H1 (cell line): ENCODE measurements around the gene SLC22A2. TPM values are rescaled to one million over a fixed set of nuclear protein-coding genes. Genes with fewer than 3 reads are reported as not detected.

ENCODE experiments used
- CTCF ChIA-PET: fragments of 300-600 bp; sonication (Branson Sonifier 250); formaldehyde crosslinking; loops from one replicate; lab custom pipeline; 2021; ENCODE audit not compliant: partially characterized antibody; lab: Charles Lee
- POLR2A ChIA-PET: fragments of 300-600 bp; sonication (Branson Sonifier 250); formaldehyde crosslinking; loops from one replicate; lab custom pipeline; 2021; ENCODE audit warnings: inconsistent platforms; ENCODE audit not compliant: partially characterized antibody; lab: Charles Lee
- DNase-seq, 2 experiments: peaks; one replicate each; pipeline versions ENCODE4 v3.0.0 to v3.0.0-alpha.2; 2010 to 2022; ENCODE audit warnings: low spot score in 2 of 2, low read depth in 1 of 2, mixed read lengths in 1 of 2
- FAIRE-seq: peaks from 2 replicates; lab custom pipeline; 2011; peaks lifted over from hg19 to GRCh38; lab: Jason Lieb, UNC
- H2AFZ ChIP-seq: 2 replicates; pipeline ENCODE4 v1.8.1; 2012; ENCODE audit warnings: low read length, inconsistent platforms
- H2AK5ac ChIP-seq: 2 replicates; pipeline ENCODE4 v1.6.1; 2013; ENCODE audit warnings: low read depth, low read length
- H2BK120ac ChIP-seq: replicated peaks from 2 replicates; pipeline ENCODE3; 2013; ENCODE audit warnings: low read depth, low read length, inconsistent platforms
- H2BK12ac ChIP-seq: 2 replicates; pipeline ENCODE4 v1.6.1; 2013; ENCODE audit warnings: low read depth, low read length
- H2BK15ac ChIP-seq: 2 replicates; pipeline ENCODE4 v1.6.1; 2013; ENCODE audit warnings: low read length
- H2BK20ac ChIP-seq: 2 replicates; pipeline ENCODE4 v1.6.1; 2013; ENCODE audit warnings: low read length
- H2BK5ac ChIP-seq: 2 replicates; pipeline ENCODE4 v1.6.1; 2013; ENCODE audit warnings: low read depth, low read length
- H3K14ac ChIP-seq: 2 replicates; pipeline ENCODE4 v1.6.1; 2013; ENCODE audit warnings: inconsistent platforms; ENCODE audit not compliant: insufficient read length
- H3K18ac ChIP-seq: 2 replicates; pipeline ENCODE4 v1.6.1; 2013; ENCODE audit warnings: low read length; ENCODE audit errors: extremely low read depth
- H3K23ac ChIP-seq: 2 replicates; pipeline ENCODE4 v1.6.1; 2013; ENCODE audit warnings: inconsistent platforms; ENCODE audit not compliant: insufficient read length
- H3K23me2 ChIP-seq: 2 replicates; pipeline ENCODE4 v1.6.1; 2013; ENCODE audit warnings: low read depth, low read length
- H3K27ac ChIP-seq: 2 replicates; pipeline ENCODE4 v1.6.1; 2011; ENCODE audit warnings: low read depth, low read length, inconsistent platforms
- H3K27me3 ChIP-seq, 4 experiments: replicated peaks in 1 of 4; 1 replicate in 1 of 4; 2 replicates in 3 of 4; pipeline versions ENCODE4 v1.6.1 to v1.8.1; 2011 to 2013; ENCODE audit warnings: low read length in 3 of 4, mild to moderate bottlenecking in 3 of 4, inconsistent platforms in 2 of 4, mixed read lengths in 2 of 4, moderate library complexity in 1 of 4; ENCODE audit not compliant: control insufficient read depth in 3 of 4, insufficient read depth in 3 of 4; ENCODE audit errors: extremely low read depth in 1 of 4
- H3K36me3 ChIP-seq, 4 experiments: 2 replicates each; pipeline versions ENCODE4 v1.6.1 to v1.8.1; 2011 to 2013; ENCODE audit warnings: mild to moderate bottlenecking in 4 of 4, low read length in 3 of 4, moderate library complexity in 2 of 4, control low read depth in 1 of 4, inconsistent platforms in 1 of 4; ENCODE audit not compliant: insufficient read depth in 4 of 4, control insufficient read depth in 2 of 4
- H3K4ac ChIP-seq: replicated peaks from 2 replicates; pipeline ENCODE3; 2013; ENCODE audit warnings: low read length, low read depth, mixed read lengths, inconsistent platforms; ENCODE audit not compliant: insufficient read length
- H3K4me1 ChIP-seq, 4 experiments: replicated peaks in 1 of 4; 1 replicate in 1 of 4; 2 replicates in 3 of 4; pipeline versions ENCODE4 v1.6.1 to v1.8.1; 2011 to 2013; ENCODE audit warnings: low read length in 3 of 4, inconsistent platforms in 2 of 4, mixed read lengths in 1 of 4; ENCODE audit not compliant: insufficient read depth in 4 of 4, control insufficient read depth in 3 of 4
- H3K4me2 ChIP-seq, 2 experiments: 2 replicates each; pipeline versions ENCODE4 v1.6.1 to v1.8.1; 2011 to 2013; ENCODE audit warnings: low read depth in 2 of 2, low read length in 2 of 2, control low read depth in 1 of 2, inconsistent platforms in 1 of 2, mild to moderate bottlenecking in 1 of 2; ENCODE audit not compliant: insufficient read depth in 1 of 2
- H3K4me3 ChIP-seq, 4 experiments: fragments of 200-600, 300-600 bp in 1 of 4; sonication (generic), shearing (Covaris generic), sonication (Bioruptor Twin) in 1 of 4; 2 replicates each; pipeline versions ENCODE4 v1.5.1 to v1.8.1; 2011 to 2016; ENCODE audit warnings: low read length in 4 of 4, low read depth in 3 of 4, control low read depth in 2 of 4, inconsistent platforms in 2 of 4, mild to moderate bottlenecking in 2 of 4, mixed read lengths in 1 of 4, moderate library complexity in 1 of 4; ENCODE audit not compliant: insufficient read depth in 2 of 4; ENCODE audit errors: extremely low read depth in 1 of 4
- H3K56ac ChIP-seq: replicated peaks from 2 replicates; pipeline ENCODE3; 2013; ENCODE audit warnings: low read depth, mild to moderate bottlenecking, mixed read lengths, low read length, inconsistent platforms; ENCODE audit not compliant: insufficient read length
- H3K79me1 ChIP-seq: 2 replicates; pipeline ENCODE4 v1.6.1; 2013; ENCODE audit warnings: low read depth, low read length, control low read depth
- H3K79me2 ChIP-seq, 2 experiments: 2 replicates each; pipeline versions ENCODE4 v1.6.1 to v1.8.1; 2012 to 2013; ENCODE audit warnings: low read length in 2 of 2, mild to moderate bottlenecking in 2 of 2, inconsistent platforms in 1 of 2; ENCODE audit not compliant: insufficient read depth in 2 of 2, control insufficient read depth in 1 of 2
- H3K9ac ChIP-seq, 4 experiments: replicated peaks in 1 of 4; 1 replicate in 1 of 4; 2 replicates in 3 of 4; pipeline versions ENCODE4 v1.6.1 to v1.8.1; 2011 to 2013; ENCODE audit warnings: low read depth in 3 of 4, low read length in 3 of 4, control low read depth in 2 of 4, mild to moderate bottlenecking in 2 of 4, moderate library complexity in 2 of 4, inconsistent platforms in 1 of 4; ENCODE audit errors: extremely low read depth in 1 of 4
- H3K9me3 ChIP-seq, 2 experiments: 2 replicates each; pipeline versions ENCODE4 v1.6.1 to v1.8.1; 2012 to 2013; ENCODE audit warnings: mild to moderate bottlenecking in 2 of 2, moderate library complexity in 2 of 2, control low read depth in 1 of 2, inconsistent platforms in 1 of 2, low read depth in 1 of 2, low read length in 1 of 2, mixed read lengths in 1 of 2; ENCODE audit not compliant: insufficient read depth in 2 of 2
- H4K20me1 ChIP-seq, 2 experiments: replicated peaks in 1 of 2; 2 replicates each; pipeline versions ENCODE3 to v1.8.1; 2011 to 2013; ENCODE audit warnings: inconsistent platforms in 2 of 2, low read length in 2 of 2, mild to moderate bottlenecking in 1 of 2; ENCODE audit not compliant: insufficient read depth in 2 of 2, control insufficient read depth in 1 of 2
- H4K5ac ChIP-seq: 2 replicates; pipeline ENCODE4 v1.6.1; 2013; ENCODE audit warnings: low read length, low read depth, mixed read lengths, inconsistent platforms; ENCODE audit not compliant: insufficient read length
- H4K8ac ChIP-seq: 2 replicates; pipeline ENCODE4 v1.8.0; 2013; ENCODE audit warnings: mild to moderate bottlenecking, moderate library complexity, low read length, inconsistent platforms; ENCODE audit not compliant: insufficient read depth; ENCODE audit errors: extremely low read depth
- H4K91ac ChIP-seq: replicated peaks from 2 replicates; pipeline ENCODE3; 2013; ENCODE audit warnings: low read length, mixed read lengths, inconsistent platforms; ENCODE audit not compliant: insufficient read length
- BCL11A ChIP-seq, 2 experiments: IDR thresholded peaks; one replicate each; pipeline ENCODE4 v1.6.1; 2011; ENCODE audit warnings: low read depth in 2 of 2, low read length in 2 of 2, mild to moderate bottlenecking in 2 of 2
- EZH2 ChIP-seq: fragments of 200-600 bp; sonication (generic); IDR thresholded peaks from 2 replicates; pipeline ENCODE4 v1.7.1; 2012; ENCODE audit warnings: low read depth, mild to moderate bottlenecking, moderate library complexity, low read length, inconsistent platforms; ENCODE audit not compliant: severe bottlenecking
- HDAC2 ChIP-seq, 2 experiments: fragments of 300-600 bp in 1 of 2; sonication (generic) in 1 of 2; IDR thresholded peaks; 2 replicates each; pipeline ENCODE4 v1.6.1; 2011 to 2012; ENCODE audit warnings: low read depth in 2 of 2, low read length in 2 of 2, mild to moderate bottlenecking in 2 of 2, moderate library complexity in 2 of 2, borderline replicate concordance in 1 of 2, inconsistent platforms in 1 of 2
- NRF1 ChIP-seq: IDR thresholded peaks from 2 replicates; pipeline ENCODE4 v1.6.1; 2011; ENCODE audit warnings: mild to moderate bottlenecking, low read depth, low read length, improper control_type of control experiment
- POLR2AphosphoS5 ChIP-seq: IDR thresholded peaks from 2 replicates; pipeline ENCODE4 v1.6.1; 2011; ENCODE audit warnings: low read depth, low read length
- RFX5 ChIP-seq: IDR thresholded peaks from 2 replicates; pipeline ENCODE4 v1.6.1; 2011; ENCODE audit warnings: low read depth, low read length, improper control_type of control experiment, borderline replicate concordance
- SP2 ChIP-seq: IDR thresholded peaks from 2 replicates; pipeline ENCODE4 v1.6.1; 2012; ENCODE audit warnings: mild to moderate bottlenecking, low read length, inconsistent platforms
- SUZ12 ChIP-seq: fragments of 200-600 bp; sonication (generic); IDR thresholded peaks from 2 replicates; pipeline ENCODE4 v1.6.1; 2012; ENCODE audit warnings: mild to moderate bottlenecking, inconsistent platforms, low read length, moderate library complexity, mixed read lengths
- polyA plus RNA-seq, 7 experiments: library from polyadenylated mRNA; depleted of rRNA in 3 of 7; stranded (reverse) in 5 of 7; unstranded in 2 of 7; fragments of >200 nt in 5 of 7; fragments of 200-250 nt in 2 of 7; gene quantifications; 1 replicate in 5 of 7; 2 replicates in 1 of 7; 4 replicates in 1 of 7; pipeline versions ENCODE4 v1.2.1 to v1.2.3, GENCODE V29; 2011 to 2013; ENCODE audit warnings: missing spikeins in 2 of 7, mixed read lengths in 2 of 7
- total RNA-seq: library from RNA; stranded (reverse); fragmentation: NEBNext Ultra II Directional; extraction: Animal tissue kit (Norgen Biotek cat#: 25700); gene quantifications from 2 replicates; pipeline ENCODE4 v1.2.1, GENCODE V29; 2021

Gene SLC22A2
- total and polyA plus RNA-seq, 2 of the 8 experiments (the other 6 are each of a cell fraction or from before 2014, with no cell fraction given): 0.23 to 1.4 TPM

DNA sequence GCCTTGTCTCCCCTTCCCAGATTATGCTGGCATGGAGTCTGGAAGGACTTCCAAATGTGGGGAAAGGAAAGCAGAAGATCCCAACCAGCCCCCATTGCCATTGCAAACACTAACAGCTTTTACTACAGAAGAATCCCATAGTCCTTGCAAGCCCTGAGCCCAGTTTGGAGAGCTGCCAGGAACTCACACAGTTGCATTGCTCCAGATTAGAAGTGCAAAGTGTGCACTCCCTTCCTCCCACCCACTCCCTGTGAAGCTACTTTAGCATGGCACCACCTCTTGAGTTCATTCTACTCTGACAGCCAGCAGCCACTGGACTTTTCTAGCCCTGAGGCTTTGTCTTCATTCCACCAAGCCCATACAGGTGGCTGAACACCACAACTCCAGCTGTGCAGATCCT, 67.6 kb downstream of the SLC22A2 start:
- H2BK120ac ChIP-seq: no peak overlapping the region
- FAIRE-seq (no peak), DNase-seq (no peak)
- no peaks in the 10 kb centered on the region for H3K79me1 ChIP-seq
- H2BK5ac ChIP-seq: no peak overlapping the region
- no peak overlapping the region for H2BK15ac ChIP-seq
- H3K18ac ChIP-seq: no peak overlapping the region
- H2BK12ac ChIP-seq: no peak overlapping the region
- H2AFZ ChIP-seq: no peak overlapping the region; the same call in 1 of the 2 replicates
- no peak overlapping the region for H4K91ac ChIP-seq
- no peaks in the 10 kb centered on the region for H3K9me3 ChIP-seq
- H3K79me2 ChIP-seq: no peaks in the 10 kb centered on the region
- no peak overlapping the region for H3K4ac ChIP-seq
- no peaks in the 10 kb centered on the region for H4K20me1 ChIP-seq
- no peak overlapping the region for H3K4me2 ChIP-seq
- no peaks in the 10 kb centered on the region for H3K36me3 ChIP-seq
- no peaks in the 10 kb centered on the region for H3K4me1 ChIP-seq
- H3K4me3 ChIP-seq: no peak overlapping the region
- no peaks in the 10 kb centered on the region for H3K23me2 ChIP-seq
- H3K9ac ChIP-seq: no peak overlapping the region
- CTCF ChIA-PET: interaction anchor here (1.3 kb wide), 1 partner anchor 10 kb away, joined by 3 read pairs; no protein-coding TSS in a partner anchor
- no peak overlapping the region for H2BK20ac ChIP-seq
- H3K56ac ChIP-seq: no peak overlapping the region
- H3K27ac ChIP-seq: no peak overlapping the region
- no peak overlapping the region for H3K23ac ChIP-seq
- H3K14ac ChIP-seq: no peak overlapping the region
- no peak overlapping the region for H4K8ac ChIP-seq
- H4K5ac ChIP-seq: no peak overlapping the region
- no peaks in the 10 kb centered on the region for H3K27me3 ChIP-seq
- no peak overlapping the region for H2AK5ac ChIP-seq
- POLR2A ChIA-PET: no interaction called here
- TF ChIP-seq SP2 (no peak), NRF1 (no peak), HDAC2 (IDR thresholded peaks at IDR 0.05; ENCODE audit: borderline replicate concordance in 1 of 2, low read depth in 2 of 2, low read length in 2 of 2) (no peak), SUZ12 (no peak), RFX5 (no peak), POLR2AphosphoS5 (no peak), EZH2 (no peak), BCL11A (IDR thresholded peaks at IDR 0.05; ENCODE audit: low read depth in 2 of 2, low read length in 2 of 2) (no peak)
